IPS DF 4.7 (cell line): ENCODE results near the gene NAPG.
"Not testable (repeated sequence)": the region's sequence is repeated elsewhere in the genome, so short reads cannot be mapped to it uniquely, and the experiment has no call there.

Experiments used
- DNase-seq: peaks from one replicate; pipeline ENCODE4 v3.0.0-alpha.2; 2013; ENCODE audit warnings: low spot score; ENCODE audit errors: extremely low read depth

NAPG gene

GRCh38 chr18:10514082-10514481 lies 11.7 kb upstream of the NAPG start:
- no peak for DNase-seq

DNA sequence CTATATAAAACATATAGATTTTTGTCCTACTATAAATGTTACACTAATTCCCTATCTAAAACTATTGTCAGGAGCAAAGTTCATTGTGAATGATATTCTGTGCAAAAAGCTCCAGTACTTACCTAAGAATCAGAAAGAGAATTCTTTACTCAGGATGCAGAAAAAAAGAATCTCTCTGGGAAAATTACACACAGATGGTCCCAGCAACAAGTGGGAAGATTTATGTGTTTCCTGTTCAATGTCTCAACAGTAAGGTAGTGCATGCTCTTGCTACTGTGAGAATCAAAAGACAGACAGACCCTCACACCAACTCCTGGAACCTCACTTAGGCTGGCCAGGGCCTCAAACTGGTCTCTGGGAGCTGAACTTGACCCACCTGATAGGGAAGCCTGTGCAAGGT lies 11.2 kb upstream of the NAPG start:
- no peak for DNase-seq

DNA sequence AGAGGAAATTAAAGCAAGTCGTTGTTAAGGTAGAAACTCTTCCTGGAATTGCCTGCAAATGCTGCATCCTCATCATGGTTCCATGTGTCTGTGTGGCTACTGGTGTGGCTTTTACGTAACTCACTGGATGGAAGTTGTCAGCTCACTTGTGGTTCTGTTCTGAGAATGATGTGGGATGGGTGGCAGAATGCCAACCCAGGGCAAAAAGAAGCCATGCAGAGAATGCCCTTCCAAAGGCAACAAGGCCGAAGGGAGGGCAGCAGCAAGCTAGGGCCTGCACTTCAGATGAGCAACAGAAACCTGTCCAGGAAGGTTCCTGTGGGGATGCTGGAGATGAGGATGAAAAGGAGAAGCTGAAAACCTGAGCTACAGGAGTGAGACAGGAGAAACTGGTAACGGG lies 10.4 kb upstream of the NAPG start:
- no peak for DNase-seq

DNA sequence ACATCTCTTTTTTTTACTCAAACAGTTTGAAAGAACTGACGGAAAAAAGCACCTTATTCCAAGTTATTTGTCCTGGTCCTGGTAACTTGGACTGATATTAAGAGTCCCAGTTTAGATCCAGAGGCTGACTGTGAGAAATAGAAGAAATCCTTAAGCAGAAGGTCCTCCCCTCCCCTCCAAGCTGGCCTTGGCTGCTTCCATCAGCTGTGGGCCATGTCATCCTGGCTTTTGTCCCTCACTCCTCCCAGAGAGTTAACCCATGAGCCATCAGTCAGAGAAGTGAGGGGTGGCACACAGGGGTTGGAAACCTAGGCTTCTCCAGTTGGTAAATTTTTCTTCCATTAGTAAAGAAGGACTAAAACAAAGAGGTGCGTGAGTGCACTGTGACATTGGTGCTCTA lies 9.7 kb upstream of the NAPG start:
- DNase-seq = no peak

DNA sequence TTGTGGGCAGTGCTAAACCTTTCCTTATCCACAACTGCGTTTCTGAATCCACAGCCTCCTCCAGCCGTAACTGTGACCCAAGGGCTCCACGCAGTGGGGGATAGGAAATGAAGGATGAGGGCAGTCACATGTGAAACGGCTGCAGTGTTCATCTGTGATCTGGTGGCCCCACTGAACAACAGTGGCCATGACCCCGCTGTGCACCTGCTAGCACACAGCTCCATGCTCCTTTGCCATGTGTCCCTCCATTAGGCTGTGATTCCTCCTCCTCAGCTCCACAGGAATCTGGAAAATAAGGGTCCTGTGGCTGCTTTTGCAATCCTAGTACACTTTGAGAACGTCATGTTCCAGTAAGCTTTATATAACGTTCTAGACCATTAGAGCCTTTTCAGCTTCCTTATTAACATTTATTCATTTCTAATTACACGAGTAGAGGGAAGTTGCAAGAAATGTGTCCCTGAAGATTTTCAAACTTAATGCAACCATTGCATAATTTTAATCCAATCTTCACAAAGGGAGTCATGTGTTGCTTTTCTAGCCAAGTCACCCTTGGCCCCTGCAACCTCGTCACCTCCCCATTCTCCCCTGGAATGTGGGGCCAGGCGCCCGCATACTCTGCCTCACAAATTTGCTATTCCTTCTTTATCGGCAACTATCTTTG lies 7.1 kb upstream of the NAPG start:
- no peak for DNase-seq

GRCh38 chr18:10519366-10519765 lies 6.5 kb upstream of the NAPG start:
- no peak for DNase-seq

GRCh38 chr18:10519999-10520935 lies 5.6 kb upstream of the NAPG start:
- DNase-seq = no peak

DNA sequence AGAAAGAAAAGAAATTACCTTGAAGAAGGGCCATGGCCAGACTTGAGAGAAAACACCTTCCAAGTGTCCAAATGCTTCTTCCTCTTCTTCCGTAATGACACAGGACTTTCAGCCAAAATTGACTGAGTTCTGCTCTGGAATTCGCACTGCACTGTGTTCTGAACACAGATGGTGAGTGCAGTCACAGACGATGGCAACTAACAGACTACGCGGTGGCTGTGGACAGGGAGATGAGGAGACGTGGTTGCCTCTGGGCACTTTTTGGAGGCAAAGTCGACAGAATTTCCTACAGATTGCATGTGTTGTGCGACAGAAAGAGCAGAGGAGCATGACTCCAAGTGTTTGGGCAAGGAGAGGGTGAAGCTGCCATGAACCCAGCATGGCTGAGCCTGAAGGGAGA lies 4.3 kb upstream of the NAPG start:
- DNase-seq = no peak

GRCh38 chr18:10522574-10522973 lies 3.3 kb upstream of the NAPG start:
- DNase-seq = no peak

DNA sequence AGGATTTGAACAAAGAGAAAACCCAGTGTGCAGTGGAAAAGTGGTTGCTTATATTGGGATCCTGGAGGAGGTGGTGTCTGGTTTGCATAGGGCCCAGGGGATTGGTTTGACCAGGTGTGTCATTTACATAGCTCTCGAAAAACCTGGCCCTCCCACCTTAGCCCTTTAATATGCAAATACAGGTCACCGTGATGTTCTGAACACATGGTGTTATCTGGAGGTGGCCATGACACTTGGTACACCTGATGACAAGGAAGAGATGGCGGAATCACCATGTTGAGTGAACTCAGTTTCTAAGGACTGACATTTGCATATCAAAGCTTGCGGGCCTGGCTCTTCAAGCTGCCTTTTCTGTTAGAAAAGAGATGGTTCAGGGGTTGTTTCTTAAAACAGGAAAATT lies 2.3 kb upstream of the NAPG start:
- DNase-seq = no peak

DNA sequence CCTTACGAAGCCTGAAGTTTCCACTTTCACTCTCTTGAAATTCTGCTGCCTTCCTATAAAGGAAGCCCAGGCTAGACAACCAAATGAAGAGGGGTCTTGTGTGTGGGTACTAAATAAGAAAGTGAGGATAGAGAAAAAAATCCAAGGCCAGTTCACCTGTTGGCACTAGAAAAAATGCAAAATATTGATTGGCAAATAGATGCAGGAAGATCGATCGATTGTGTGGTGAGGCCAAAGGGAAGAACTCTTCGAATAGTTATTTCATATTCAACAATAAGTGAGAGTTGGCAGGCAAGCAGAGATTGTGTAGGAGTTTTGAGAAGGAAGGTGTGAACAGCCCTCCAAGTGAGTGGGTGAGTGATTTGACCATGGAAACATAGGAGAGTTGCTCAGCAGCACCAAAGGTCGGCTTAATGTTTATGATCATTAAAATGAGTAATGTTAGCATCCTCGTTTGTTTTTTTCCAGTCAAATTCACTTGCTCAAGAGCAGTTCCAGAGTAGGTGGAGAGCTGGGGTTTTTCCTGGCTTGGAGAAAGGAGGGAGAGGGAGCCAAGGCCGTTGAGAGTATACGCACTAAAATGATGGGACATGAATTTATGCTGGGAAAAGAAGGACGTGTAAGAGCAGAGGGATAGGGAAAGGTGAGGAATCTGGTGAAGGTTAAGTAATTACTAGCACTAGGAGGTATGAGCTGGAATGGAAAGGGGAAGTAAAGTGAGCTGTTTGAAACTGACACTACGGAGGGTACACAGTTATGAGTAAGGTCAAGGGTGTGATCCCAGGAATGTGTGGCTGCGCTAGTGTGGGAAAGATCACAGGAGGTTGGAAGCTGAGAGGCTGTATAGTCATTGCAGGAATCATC lies 1.1 kb upstream of the NAPG start:
- DNase-seq = no peak

DNA sequence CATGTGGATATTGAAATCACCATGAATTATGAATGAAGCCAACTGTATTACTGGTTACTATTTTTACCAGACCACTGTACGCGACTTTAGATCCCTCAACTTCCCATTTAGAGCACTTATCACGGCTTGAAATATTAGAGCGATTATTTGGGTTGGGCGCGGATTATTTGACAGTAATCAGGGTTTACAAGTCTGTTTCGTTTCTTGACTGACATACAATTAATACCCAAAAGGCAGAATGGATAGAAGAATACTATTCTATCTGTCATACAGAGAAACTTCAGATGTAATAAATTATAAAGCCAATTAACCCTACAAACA lies 496 bp upstream of the NAPG start:
- no peak for DNase-seq

DNA sequence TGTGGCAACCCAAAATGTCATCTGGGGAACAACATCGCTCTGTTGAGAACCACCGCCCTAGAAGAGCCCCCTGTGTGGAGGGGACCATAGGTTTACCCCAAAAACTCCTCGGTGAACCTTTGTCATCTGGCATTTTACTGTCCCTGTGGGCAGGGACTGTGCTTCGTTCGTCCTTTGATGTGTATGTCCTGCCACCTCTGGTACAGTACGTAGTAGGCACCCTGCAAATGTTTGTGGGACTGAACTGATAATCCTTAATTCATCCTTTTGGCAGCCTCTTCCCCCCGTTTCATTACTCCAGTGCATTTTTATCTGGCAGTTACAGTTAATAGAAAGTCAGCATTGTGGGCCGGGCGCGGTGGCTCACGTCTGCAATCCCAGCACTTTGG lies 728 bp downstream of the NAPG start:
- no peak for DNase-seq

- DNase-seq = no peak
Observed at GRCh38 chr18:10528439-10528838, 2.6 kb downstream of the NAPG start.

GRCh38 chr18:10530002-10530401 lies 4.2 kb downstream of the NAPG start:
- DNase-seq = no peak

DNA sequence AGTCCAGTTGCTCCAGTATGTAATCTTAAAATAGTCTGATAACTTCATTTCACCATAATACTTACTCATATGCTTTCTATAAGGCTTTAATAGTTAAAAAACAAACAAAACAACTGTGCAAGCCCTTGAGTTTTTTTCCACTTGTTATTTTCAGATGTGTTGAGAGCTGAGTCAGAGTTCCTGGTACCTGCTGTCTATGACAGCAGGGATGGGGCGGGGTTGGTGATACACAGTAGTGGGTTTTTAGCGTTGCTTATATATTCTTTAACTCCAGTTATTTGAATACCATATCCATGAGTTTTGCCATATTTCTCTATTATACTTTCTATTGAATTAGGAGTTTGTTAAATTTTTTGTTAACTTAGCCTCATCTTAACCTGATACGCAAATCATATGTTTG lies 5.0 kb downstream of the NAPG start:
- no peak for DNase-seq

- no peak for DNase-seq
Observed at GRCh38 chr18:10533111-10533510, 7.3 kb downstream of the NAPG start.

DNA sequence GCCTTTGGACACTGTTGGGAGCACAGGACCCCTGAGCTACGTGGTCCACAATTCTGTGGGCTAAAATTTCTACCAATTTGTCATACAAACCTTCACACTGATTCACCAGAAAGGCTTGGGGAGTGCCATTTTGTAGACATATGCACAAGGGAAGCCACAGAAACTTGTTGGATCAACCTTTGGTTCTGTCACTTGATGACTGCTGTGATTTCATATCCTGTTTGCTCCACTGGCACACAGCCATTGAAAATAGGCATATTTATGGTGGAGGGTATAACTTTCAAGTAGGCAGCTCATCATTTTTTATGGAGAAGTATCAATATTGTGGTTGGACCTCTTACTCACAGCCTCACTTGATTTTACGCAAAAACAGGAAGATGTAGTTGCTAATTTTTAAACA lies 10.5 kb downstream of the NAPG start:
- DNase-seq = no peak

DNA sequence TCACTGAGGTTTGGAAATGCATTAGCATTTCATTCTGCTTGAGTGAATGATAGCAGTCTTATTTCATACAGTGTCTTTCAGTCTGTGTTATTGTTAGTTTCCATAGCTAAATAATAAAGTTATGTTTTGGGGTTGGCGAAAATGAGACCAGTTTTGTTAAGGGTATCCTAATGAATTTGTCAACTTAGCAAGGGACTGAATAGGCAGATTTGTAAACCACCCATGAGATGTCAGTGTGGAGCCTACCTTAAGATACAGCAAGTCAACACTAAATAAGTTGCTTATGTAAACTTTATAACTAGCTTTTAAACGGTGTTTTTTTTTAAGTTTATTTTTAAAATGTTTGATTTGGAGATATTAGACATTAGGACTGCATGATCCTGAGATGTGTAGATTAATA lies 11.9 kb downstream of the NAPG start:
- DNase-seq = no peak

- not testable (repeated sequence) for DNase-seq
Observed at GRCh38 chr18:10539124-10539523, 13.3 kb downstream of the NAPG start.

DNA sequence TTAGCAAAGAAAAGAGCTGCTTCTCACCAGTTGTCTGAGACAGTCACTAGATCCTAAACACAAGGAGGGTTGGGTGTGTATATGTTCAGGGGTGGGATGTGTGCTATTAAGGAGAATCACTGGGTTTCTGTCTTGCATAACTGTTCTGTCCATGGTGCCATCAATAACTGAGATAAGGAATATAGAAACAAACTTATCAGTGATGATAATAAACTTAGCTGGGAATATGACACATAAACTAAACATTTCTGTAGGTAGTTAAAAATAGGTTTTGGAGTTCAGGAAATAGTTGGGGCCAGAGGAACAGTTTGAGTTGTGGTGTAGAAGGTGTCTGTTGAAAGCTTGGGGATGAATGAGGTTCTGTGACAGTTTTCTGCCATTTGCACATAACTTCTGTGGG lies 17.4 kb downstream of the NAPG start:
- DNase-seq = no peak

- DNase-seq = no peak
Observed at GRCh38 chr18:10544093-10544748, 18.4 kb downstream of the NAPG start.
